ENCODE results near the gene RAP1B. TPM values are rescaled to one million over a fixed set of nuclear protein-coding genes. Genes with fewer than 3 reads are reported as not detected.

The RAP1B gene
- total and polyA plus RNA-seq, 12 donors = 74.6 to 302 (median 165) TPM

- Histone ChIP-seq H3K36me3 (replicated peaks in 1 of 2) (no peaks in the 10 kb centered on the region), H3K9me3 (replicated peaks in 1 of 3) (peaks cover 0 to 8% (median 0%) of the 10 kb centered on the region in 3 donors), H3K27me3 (no peaks in the 10 kb centered on the region), H3K4me1 (replicated peaks in 1 of 2) (no peaks in the 10 kb centered on the region), H3K27ac (no peak overlapping the region), H3K4me3 (no peak overlapping the region)
- no peak for DNase-seq
- intact Hi-C loops (cut with DNase I) = no loop called here
- WGBS, 4 donors = 76 to 84% (median 77%) methylated on average over 6 of the region's 6 CpGs
- TF ChIP-seq CTCF (IDR thresholded peaks at IDR 0.05) (no peak), POLR2A (IDR thresholded peaks at IDR 0.05) (no peak)
Measured at GRCh38 chr12:68591734-68592418, 18.8 kb upstream of the RAP1B start.

- no peak for DNase-seq
- H3K36me3 ChIP-seq (replicated peaks in 1 of 2) = no peaks in the 10 kb centered on the region
- H3K4me1 ChIP-seq (replicated peaks in 1 of 2) = no peaks in the 10 kb centered on the region
- no peak overlapping the region for H3K27ac ChIP-seq
- no peak overlapping the region for H3K4me3 ChIP-seq
- TF ChIP-seq POLR2A (IDR thresholded peaks at IDR 0.05) (no peak), CTCF (IDR thresholded peaks at IDR 0.05) (no peak)
- H3K27me3 ChIP-seq = no peaks in the 10 kb centered on the region
- intact Hi-C loops (cut with DNase I) = no loop called here
- H3K9me3 ChIP-seq (replicated peaks in 1 of 3) = no peaks in the 10 kb centered on the region
- 92 to 96% (median 92%) methylated on average over 4 of the region's 4 CpGs for WGBS, 4 donors
Measured at GRCh38 chr12:68595241-68595640, 15.5 kb upstream of the RAP1B start.

DNA sequence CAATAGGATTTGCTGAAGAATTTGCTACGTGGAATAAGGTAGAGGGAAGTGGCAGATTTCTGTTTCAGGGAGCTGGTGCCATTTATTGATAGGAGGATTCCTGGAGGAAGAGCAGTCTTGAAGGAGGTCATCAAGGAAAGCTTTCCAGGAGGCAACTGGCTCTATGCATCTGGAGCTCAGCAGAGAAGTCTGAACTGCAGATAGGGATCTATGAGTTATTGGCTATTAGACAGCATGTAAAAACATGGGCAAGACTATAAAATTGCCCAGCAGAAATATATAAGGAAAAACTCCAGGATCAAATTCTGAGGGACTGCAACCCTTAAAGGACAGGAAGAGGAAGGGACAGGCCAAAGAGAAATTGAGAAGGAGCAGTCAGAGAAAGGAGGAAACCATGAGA, 8.9 kb upstream of the RAP1B start:
- intact Hi-C loops (cut with DNase I) = no loop called here
- Histone ChIP-seq H3K27me3 (no peaks in the 10 kb centered on the region), H3K36me3 (replicated peaks in 1 of 2) (no peaks in the 10 kb centered on the region), H3K9me3 (replicated peaks in 1 of 3) (no peaks in the 10 kb centered on the region), H3K4me3 (no peak overlapping the region), H3K4me1 (replicated peaks in 1 of 2) (no peaks in the 10 kb centered on the region), H3K27ac (no peak overlapping the region)
- no peak for TF ChIP-seq CTCF (IDR thresholded peaks at IDR 0.05)
- no peak for TF ChIP-seq POLR2A (IDR thresholded peaks at IDR 0.05)
- no peak for DNase-seq
- WGBS, 4 donors = 47 to 63% (median 59%) methylated on average over 1 of the region's 1 CpG

DNA sequence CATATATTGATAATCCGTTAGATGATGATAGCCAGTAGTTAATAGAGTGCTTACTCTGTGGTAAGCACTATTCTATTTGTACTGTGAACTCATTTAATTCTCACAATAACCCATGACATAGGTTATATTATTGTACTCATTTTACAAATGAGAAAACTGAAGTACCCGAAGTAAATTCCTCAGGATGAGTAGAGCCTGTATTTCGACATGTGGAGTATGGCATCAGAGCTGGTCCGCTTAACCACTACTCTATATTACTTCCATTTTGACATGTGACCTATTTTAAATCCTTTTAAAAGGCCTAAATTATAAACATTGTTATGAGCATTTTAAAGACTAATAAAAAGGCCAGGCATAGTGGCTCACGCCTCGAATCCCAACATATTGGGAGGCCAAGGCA, 8.0 kb upstream of the RAP1B start:
- H3K36me3 ChIP-seq (replicated peaks in 1 of 2) = no peaks in the 10 kb centered on the region
- TF ChIP-seq POLR2A (IDR thresholded peaks at IDR 0.05) (no peak), CTCF (IDR thresholded peaks at IDR 0.05) (no peak)
- WGBS, 4 donors = 88 to 93% (median 90%) methylated on average over 6 of the region's 6 CpGs
- no peaks in the 10 kb centered on the region for H3K4me1 ChIP-seq (replicated peaks in 1 of 2)
- H3K27me3 ChIP-seq = no peaks in the 10 kb centered on the region
- H3K27ac ChIP-seq = no peak overlapping the region
- DNase-seq = no peak
- no peaks in the 10 kb centered on the region for H3K9me3 ChIP-seq (replicated peaks in 1 of 3)
- intact Hi-C loops (cut with DNase I) = no loop called here
- H3K4me3 ChIP-seq = no peak overlapping the region

Measured in adrenal gland (tissue), 12 donors.